Endometrium (tissue), 2 donors: ENCODE results near the gene PAX8.

Experiments used
- FAIRE-seq: peaks from 2 replicates; lab custom pipeline; 2012; peaks lifted over from hg19 to GRCh38; lab: Jason Lieb, UNC
- donor health status: control.
- donor health status: control.

The PAX8 gene

DNA sequence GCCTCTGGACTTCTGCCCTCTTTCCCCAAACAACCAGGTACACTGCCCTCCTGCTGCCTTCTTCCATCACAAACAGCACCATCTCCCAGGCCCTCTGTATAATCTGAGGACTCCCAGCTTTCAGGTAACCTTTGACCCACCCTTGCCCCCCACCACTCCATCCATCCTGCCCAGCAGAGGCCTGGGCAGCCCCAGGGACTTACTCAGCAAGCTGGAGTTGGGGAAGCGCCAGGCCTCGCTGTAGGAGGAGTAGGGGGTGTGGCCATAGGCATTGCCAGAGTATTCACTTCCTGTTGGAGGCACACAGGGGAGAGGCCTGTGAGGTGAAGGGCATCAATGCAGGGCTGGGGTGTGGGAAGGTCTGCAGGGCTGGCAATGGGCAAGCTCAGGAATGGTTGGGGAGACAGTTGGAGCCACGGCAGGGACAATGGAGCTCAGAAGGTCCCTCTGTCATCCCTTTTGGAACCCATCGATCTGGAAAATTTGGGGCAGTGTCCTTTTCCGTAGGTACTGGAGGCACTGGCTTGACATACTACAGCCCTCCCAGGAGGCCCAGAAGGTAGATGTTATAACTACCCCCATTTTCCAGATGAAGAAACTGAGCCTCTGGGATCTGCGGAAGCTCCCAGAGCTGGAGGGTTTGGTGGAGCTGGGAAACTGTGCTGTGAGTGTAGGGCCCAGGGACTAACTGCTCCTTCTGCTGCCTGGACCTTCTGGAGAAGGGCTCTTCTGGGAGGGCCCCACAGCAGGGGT, 58.7 kb downstream of the PAX8 start:
- FAIRE-seq, result no peak

DNA sequence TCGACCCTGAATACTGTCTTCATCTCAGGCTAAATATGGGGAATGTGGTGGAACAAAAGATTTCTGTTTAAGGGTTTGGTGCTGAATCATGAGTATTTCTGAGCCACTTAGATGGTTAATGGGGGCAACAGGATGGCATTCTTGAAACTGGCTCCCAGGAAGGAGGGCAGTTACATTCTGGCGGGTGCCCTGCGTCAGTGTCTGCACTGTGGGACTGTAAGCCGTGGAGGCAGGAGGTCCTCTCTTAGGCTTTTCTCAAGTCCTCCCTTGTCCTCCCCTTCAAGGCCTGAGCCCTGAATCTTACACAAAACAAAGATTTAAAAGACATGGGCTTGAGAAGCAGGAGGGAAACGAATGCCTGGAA, 59.2 kb downstream of the PAX8 start:
- no peak for FAIRE-seq

GRCh38 chr2:113219092-113219441, 59.7 kb downstream of the PAX8 start:
- no peak for FAIRE-seq

GRCh38 chr2:113218283-113219091, 60.2 kb downstream of the PAX8 start:
- no peak for FAIRE-seq

GRCh38 chr2:113217455-113218282, 61.1 kb downstream of the PAX8 start:
- no peak for FAIRE-seq

GRCh38 chr2:113216891-113217454, 61.7 kb downstream of the PAX8 start:
- no peak for FAIRE-seq

- no peak for FAIRE-seq
These were observed 62.4 kb downstream of the PAX8 start for GRCh38 chr2:113216321-113216720.

DNA sequence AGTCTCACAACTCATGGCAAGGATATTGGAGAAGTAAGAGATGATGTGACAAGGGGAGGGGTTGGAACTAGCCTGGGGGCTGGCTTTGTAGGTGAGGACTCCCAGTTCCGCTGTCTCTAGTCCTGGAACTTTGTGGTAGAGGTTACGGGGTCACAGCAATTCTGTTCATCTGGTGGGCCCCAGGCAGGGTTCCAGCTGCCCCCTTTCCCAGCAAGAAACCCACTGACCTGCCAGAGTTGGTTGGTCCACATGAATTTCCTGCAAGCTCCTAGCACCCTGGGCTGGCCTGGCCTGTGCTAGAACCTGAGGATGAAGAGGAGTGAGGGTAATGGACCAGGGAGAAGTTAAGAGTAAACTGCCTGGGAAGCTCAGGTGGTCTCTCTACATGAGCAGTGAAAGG, 63.7 kb downstream of the PAX8 start:
- no peak for FAIRE-seq

- FAIRE-seq, result no peak
These were observed 64.6 kb downstream of the PAX8 start for GRCh38 chr2:113214141-113214540.

DNA sequence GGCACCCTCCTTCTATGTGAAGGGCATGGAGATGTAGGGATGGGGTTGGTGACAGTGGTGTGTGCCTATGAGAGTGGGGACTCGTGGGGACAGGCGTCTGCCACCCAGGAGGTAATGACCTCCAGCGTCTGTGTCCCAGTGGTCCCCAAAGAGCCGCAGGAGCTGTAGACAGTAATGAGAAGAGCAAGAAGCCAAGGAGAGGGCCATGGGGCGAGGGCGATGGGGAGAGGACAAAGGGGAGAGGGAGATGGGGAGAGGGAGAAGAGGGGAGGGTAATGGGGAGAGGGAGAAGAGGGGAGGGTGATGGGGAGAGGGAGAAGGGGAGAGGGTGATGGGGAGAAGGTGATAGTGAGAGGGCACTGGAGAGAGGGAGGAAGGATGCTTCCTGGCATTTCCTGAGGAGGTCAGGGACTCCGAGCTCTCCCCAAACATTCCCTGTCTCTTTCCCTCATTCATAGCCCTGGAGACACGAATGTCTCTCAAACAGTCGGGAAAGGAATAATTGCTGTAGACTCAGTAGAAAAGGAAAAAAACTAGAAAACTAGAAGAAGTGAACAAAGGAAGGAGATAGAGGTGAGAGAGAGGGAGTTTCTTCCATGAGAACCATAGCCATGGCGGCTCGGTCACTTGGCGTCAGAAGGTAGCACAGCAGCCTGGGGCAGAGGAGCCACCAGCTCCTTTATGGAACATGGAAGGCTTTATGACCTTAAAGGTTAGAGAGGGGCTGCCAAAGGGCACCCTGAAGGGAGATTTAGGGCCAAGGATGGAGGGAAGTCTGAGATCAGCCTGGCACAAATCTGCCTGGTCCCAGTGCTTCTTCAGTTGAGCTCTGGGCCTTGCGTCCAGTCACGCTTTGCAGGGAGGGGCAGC, 65.4 kb downstream of the PAX8 start:
- no peak for FAIRE-seq

DNA sequence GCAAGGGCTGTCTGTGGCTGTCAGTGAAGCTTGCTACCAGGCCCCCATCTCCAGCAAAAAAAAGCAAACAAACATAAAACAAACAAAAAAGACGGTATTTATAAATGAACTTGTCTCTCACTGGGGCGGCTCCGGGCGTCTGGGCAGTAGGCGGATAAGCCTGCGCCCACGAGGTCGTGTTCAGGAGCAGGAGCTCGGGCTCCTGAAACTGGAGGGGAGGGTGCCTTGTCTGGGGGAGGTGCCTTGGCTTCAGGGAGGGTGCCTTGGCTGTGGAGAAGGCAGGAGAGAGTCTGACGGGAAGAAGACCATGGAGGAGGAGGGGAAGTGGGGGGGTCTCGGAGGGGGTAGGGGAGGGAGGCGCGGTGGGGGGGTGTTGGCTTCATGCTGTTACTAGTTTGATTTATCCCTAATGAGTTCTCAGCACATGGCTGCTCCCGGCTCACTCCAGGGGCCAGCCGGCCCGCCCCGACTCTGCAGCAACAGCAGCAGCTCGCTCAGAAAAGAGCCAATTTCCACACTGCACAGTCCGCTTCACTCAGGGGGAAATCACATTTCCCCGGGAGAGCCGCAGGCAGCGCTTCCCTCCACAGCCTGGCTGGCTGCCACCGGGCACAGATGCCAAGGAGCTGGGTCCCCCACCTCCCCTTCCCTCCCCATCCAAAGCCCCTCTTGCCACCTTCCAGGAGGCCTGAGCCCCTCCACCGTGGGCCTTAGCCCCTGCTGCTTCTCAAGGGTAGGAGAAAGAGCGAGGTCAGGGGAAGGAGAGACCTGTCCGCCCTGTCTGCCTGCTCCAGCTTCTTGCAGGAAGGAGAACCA, 66.3 kb downstream of the PAX8 start:
- no peak for FAIRE-seq

GRCh38 chr2:113211226-113212105, 67.3 kb downstream of the PAX8 start:
- FAIRE-seq, result no peak

DNA sequence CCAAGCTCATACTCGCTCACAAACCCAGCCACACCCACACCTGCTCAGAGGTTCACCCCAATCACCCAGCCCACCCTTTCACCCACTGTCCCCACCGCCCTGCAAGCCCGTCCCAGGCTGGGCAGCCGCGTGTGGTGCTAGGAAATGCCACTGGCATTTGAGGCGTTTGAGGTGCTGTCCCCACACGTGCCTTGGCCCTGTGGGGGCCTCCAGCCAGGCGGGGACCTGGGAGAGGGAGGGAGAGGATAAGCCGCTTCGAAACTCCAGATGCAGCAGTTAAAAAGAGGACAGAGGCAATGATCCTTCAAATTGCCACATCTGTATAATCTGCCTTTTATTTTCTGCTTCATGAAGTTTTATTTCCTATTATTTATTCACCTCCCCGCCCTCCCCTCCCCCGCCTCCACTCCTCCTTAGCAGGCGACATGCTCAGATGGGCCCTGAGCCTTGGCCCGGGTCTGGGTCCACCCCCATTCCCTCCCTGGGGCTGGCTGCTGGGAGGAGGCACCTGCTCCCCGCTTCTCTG, 69.0 kb downstream of the PAX8 start:
- FAIRE-seq, result no peak

GRCh38 chr2:113209011-113209645, 69.6 kb downstream of the PAX8 start:
- no peak for FAIRE-seq

DNA sequence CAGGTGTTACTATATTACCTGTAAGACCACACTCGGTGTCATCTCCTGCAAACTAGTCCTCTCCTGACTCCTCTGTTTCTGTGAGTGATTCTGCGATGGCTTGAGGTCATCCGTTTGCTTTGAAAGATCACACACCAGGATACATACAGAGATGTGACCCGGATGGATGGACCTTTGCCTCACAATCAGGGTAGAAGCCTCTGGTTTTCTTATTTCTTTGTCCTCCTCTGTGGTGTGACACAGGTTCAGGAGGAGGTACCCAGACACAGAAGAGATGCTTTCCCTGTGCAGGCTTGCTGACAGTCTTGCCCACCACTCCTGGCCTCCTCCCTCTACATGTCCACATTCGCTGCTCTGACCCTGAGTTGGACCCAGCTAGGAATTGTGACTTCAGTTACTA, 70.3 kb downstream of the PAX8 start:
- FAIRE-seq, result no peak

DNA sequence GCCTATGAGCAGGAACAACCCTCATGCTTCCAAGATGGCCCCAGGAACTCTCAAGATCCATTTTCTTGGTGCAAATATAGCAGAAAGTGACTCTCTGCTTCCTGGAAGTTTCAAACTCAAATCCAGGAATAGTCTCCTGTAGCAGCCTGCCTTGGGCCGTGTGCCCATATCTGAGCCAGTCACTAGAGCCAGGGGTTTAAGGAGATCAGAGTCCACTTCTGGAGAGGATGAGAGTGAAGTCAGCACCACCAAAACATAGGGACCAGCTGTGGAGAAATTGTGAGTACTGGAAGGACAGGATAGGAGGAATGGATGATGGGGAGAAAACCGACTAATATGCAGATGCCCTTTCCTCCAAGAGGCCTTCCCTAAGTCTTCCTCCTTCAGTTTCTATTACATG, 71.7 kb downstream of the PAX8 start:
- FAIRE-seq, result no peak

- FAIRE-seq, result no peak
These were observed 72.5 kb downstream of the PAX8 start for GRCh38 chr2:113206251-113206650.

DNA sequence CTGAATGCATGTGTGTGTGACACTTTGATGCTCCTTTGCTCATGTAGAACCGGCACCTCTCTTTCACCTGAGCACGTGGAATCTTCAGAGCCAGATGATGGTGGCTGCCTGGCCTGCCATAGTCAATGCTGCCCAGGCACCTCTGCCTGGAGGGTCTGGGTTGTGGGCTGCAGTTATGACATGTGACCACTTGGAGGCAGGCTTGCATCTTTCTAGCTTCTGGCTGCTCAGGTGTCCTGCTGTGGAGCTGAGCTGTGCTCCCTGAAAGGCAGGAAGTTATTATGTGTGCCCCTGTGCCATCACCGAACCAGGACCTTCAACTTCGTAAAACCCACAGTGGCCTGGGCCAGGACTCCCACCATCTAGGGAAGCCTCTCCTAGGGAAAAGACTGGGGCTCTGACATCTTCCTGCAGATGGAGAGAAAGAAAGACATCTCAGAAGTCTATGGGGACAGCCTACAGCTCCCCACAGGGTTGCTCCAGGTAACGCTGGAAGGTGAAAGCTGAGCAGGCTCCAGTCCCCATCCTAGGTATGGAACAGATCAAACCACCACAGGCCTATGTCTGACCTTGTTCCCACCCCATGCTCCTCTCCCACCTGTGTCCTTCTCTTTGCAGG, 74.7 kb downstream of the PAX8 start:
- no peak for FAIRE-seq

DNA sequence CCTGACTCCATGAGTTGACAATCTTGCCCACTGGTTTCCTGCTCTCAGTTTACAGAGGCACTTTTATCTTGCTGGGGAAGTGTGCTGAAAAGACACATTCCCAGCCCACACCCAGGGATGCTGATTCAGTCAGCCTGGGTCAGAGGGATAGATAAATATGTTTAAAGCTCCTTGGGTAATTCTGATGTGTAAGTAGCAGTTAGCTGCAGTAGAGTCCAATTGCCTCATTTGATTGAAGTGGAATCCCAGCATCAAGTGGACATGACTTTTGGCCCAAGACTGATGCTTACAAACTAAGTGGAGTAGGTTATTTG, 75.5 kb downstream of the PAX8 start:
- no peak for FAIRE-seq
